HG03565 (cell line): ENCODE measurements around the gene THAP12.
"Not testable (repeated sequence)": the region's sequence is repeated elsewhere in the genome, so short reads cannot be mapped to it uniquely, and the experiment has no call there.

Experiments used
- ATAC-seq: cut with Tn5 transposase; IDR thresholded peaks from one replicate; pipeline ENCODE4 v1.9.1; 2021; ENCODE audit warnings: mild to moderate bottlenecking, moderate library complexity; ENCODE audit not compliant: unreplicated experiment

Gene THAP12

GRCh38 chr11:76380977-76381719, at the start of gene THAP12, which contains the start of gene GVQW3:
THAP12 (minus strand) TSS chr11:76381132; CDS start chr11:76380836, 296 bp downstream.
GVQW3 (plus strand) TSS chr11:76381323; CDS start chr11:76381829, 506 bp downstream.
- ATAC-seq: peak; percentile 67

GRCh38 chr11:76426660-76427059, 45.7 kb upstream of the THAP12 start:
- ATAC-seq: no peak

- ATAC-seq: no peak
Measured at GRCh38 chr11:76424891-76425290, 44.0 kb upstream of the THAP12 start.

- ATAC-seq: peak; percentile 59
Measured at GRCh38 chr11:76424379-76424778, 43.4 kb upstream of the THAP12 start.

- no peak for ATAC-seq
Measured at GRCh38 chr11:76419896-76420295, 39.0 kb upstream of the THAP12 start.

- no peak for ATAC-seq
Measured at GRCh38 chr11:76415073-76415472, 34.1 kb upstream of the THAP12 start.

- no peak for ATAC-seq
Measured at GRCh38 chr11:76410851-76411357, 30.0 kb upstream of the THAP12 start.

GRCh38 chr11:76408171-76408965, 27.4 kb upstream of the THAP12 start:
- no peak for ATAC-seq

- no peak for ATAC-seq
Measured at GRCh38 chr11:76406359-76406758, 25.4 kb upstream of the THAP12 start.

- ATAC-seq: not testable (repeated sequence)
Measured at GRCh38 chr11:76401484-76401883, 20.6 kb upstream of the THAP12 start.

- ATAC-seq: no peak
Measured at GRCh38 chr11:76400967-76401366, 20.0 kb upstream of the THAP12 start.

GRCh38 chr11:76397383-76397782, 16.5 kb upstream of the THAP12 start:
- ATAC-seq: no peak

- ATAC-seq: no peak
Measured at GRCh38 chr11:76395296-76395695, 14.4 kb upstream of the THAP12 start.

- no peak for ATAC-seq
Measured at GRCh38 chr11:76394411-76394810, 13.5 kb upstream of the THAP12 start.

- ATAC-seq: no peak
Measured at GRCh38 chr11:76392870-76393269, 11.9 kb upstream of the THAP12 start.

GRCh38 chr11:76391811-76392475, 11.0 kb upstream of the THAP12 start:
- no peak for ATAC-seq

- ATAC-seq: no peak
Measured at GRCh38 chr11:76391021-76391420, 10.1 kb upstream of the THAP12 start.

GRCh38 chr11:76388408-76388807, 7.5 kb upstream of the THAP12 start:
- no peak for ATAC-seq

GRCh38 chr11:76385903-76386302, 5.0 kb upstream of the THAP12 start:
- no peak for ATAC-seq

- ATAC-seq: no peak
Measured at GRCh38 chr11:76382209-76382608, 1.3 kb upstream of the THAP12 start.
